ENCODE results near the gene IMPG1. TPM values are rescaled to one million over a fixed set of nuclear protein-coding genes. Genes with fewer than 3 reads are reported as not detected.
"Not testable (repeated sequence)": the region's sequence is repeated elsewhere in the genome, so short reads cannot be mapped to it uniquely, and the experiment has no call there.

IMPG1 gene
- total and polyA plus RNA-seq, 11 donors = not detected

DNA sequence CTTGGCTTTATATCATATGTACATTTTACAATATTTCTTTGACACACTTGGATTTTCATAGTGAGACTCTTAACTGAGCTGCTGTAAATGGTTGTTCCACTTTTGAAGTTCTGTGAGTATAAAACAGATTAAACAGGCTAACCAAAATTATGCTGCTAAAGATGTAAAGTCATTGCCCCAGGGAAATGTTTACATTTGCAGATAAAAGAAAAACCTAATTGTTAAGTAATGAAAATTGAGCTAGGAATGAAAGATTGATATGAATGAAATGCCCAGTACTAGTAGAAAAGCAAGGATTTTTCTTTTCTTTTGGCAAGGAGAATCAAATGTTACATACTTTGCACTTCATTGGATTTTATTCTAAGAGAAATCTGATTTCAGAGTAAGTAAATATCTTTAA is 159.4 kb downstream of the IMPG1 start:
- intact Hi-C loops (cut with DNase I) = no loop called here
- H3K4me3 ChIP-seq = no peak overlapping the region
- ATAC-seq = no peak
- H3K4me1 ChIP-seq = no peaks in the 10 kb centered on the region
- no peak for DNase-seq
- no peaks in the 10 kb centered on the region for H3K27me3 ChIP-seq
- H3K36me3 ChIP-seq = peaks cover 0 to 68% (median 15%) of the 10 kb centered on the region in 9 donors
- no peak overlapping the region for H3K27ac ChIP-seq
- H3K9me3 ChIP-seq = no peaks in the 10 kb centered on the region
- TF ChIP-seq CTCF (IDR thresholded peaks at IDR 0.05) (no peak), POLR2A (IDR thresholded peaks at IDR 0.05) (no peak)

GRCh38 chr6:75907444-75907843 is 165.0 kb downstream of the IMPG1 start:
- Histone ChIP-seq H3K4me1 (no peaks in the 10 kb centered on the region), H3K27ac (no peak overlapping the region), H3K4me3 (no peak overlapping the region), H3K27me3 (no peaks in the 10 kb centered on the region), H3K36me3 (peaks cover 0 to 25% (median 0%) of the 10 kb centered on the region in 9 donors), H3K9me3 (peaks cover 0 to 2% (median 0%) of the 10 kb centered on the region in 12 donors)
- WGBS, 4 donors = 91 to 95% (median 92%) methylated on average over 2 of the region's 2 CpGs
- intact Hi-C loops (cut with DNase I) = no loop called here
- TF ChIP-seq CTCF (IDR thresholded peaks at IDR 0.05) (no peak), POLR2A (IDR thresholded peaks at IDR 0.05) (no peak)
- DNase-seq (no peak), ATAC-seq (no peak)

DNA sequence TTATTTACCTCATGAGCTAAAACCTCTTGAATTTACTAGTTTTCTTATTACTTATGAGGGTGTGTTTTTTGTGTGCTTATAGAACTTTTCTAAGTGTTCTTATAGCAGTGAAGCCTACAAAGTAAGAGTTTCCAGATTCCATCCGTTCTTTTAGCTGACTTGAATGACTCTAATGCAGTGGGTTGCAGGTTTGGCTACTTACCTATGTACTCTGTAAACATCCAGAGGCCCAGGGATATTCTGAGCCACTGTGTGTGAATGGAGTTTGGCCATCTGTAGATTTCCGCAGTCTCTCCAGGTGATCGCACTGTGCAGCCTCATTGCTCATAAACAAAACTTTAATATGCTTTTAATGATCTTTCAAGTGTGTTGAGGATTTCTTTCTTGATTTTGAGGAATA is 165.6 kb downstream of the IMPG1 start:
- peaks cover 0 to 25% (median 0%) of the 10 kb centered on the region in 9 donors for H3K36me3 ChIP-seq
- no peak overlapping the region for H3K27ac ChIP-seq
- 92 to 97% (median 96%) methylated on average over 3 of the region's 3 CpGs for WGBS, 4 donors
- DNase-seq (no peak), ATAC-seq (no peak)
- H3K4me1 ChIP-seq = no peaks in the 10 kb centered on the region
- no peaks in the 10 kb centered on the region for H3K27me3 ChIP-seq
- no peak overlapping the region for H3K4me3 ChIP-seq
- peaks cover 0 to 2% (median 0%) of the 10 kb centered on the region in 12 donors for H3K9me3 ChIP-seq
- no peak for TF ChIP-seq POLR2A (IDR thresholded peaks at IDR 0.05)
- no peak for TF ChIP-seq CTCF (IDR thresholded peaks at IDR 0.05)
- intact Hi-C loops (cut with DNase I) = no loop called here

GRCh38 chr6:75905129-75905528 is 167.3 kb downstream of the IMPG1 start:
- H3K9me3 ChIP-seq; H3K27me3 ChIP-seq; intact Hi-C loops (cut with DNase I); H3K27ac ChIP-seq; H3K4me1 ChIP-seq; DNase-seq; ATAC-seq; H3K4me3 ChIP-seq: not testable (repeated sequence)
- WGBS, 4 donors = 96 to 99% (median 97%) methylated on average over 12 to 14 of the region's 14 CpGs
- peaks cover 0 to 21% (median 0%) of the 10 kb centered on the region in 9 donors for H3K36me3 ChIP-seq

- H3K27me3 ChIP-seq; H3K27ac ChIP-seq; DNase-seq; H3K9me3 ChIP-seq; intact Hi-C loops (cut with DNase I); ATAC-seq; H3K4me1 ChIP-seq; H3K4me3 ChIP-seq: not testable (repeated sequence)
- WGBS, 4 donors = 90 to 100% (median 92%) methylated on average over 1 of the region's 1 CpG
- H3K36me3 ChIP-seq = peaks cover 0 to 18% (median 0%) of the 10 kb centered on the region in 9 donors
Observed at GRCh38 chr6:75900216-75900615, 172.2 kb downstream of the IMPG1 start.
